Measurements from ENCODE around the gene DYSF. TPM values are rescaled to one million over a fixed set of nuclear protein-coding genes. Genes with fewer than 3 reads are reported as not detected.

Gene DYSF
- total and polyA plus RNA-seq, 8 donors = 17.8 to 71.4 (median 21.6) TPM

DNA sequence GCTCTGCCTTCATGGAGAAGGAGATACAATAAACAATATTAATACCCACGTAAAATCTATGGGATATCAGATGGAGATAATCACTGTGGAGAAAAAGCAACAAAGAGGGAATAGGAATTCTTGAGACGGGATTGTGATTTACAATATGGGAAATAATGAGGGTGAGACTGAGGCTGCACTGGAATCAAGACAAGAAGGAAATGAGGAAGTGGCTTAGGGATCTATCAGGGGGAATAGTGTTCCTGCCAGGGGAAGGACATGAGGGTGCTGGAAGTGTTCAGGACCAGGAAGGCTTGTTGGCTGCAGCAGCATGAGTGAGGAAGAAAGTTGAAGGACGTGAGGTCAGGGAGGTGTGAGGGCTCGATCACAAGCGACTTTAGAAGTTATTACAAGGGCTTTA, 182.4 kb downstream of the DYSF start:
- Histone ChIP-seq H3K27ac (no peak overlapping the region), H3K4me3 (no peak overlapping the region), H3K27me3 (no peaks in the 10 kb centered on the region), H3K4me1 (peaks cover 0 to 21% of the 10 kb centered on the region in 2 donors), H3K9me3 (no peaks in the 10 kb centered on the region), H3K36me3 (no peaks in the 10 kb centered on the region)
- no peak for DNase-seq
- ATAC-seq = no peak
- TF ChIP-seq, protein P1, sequence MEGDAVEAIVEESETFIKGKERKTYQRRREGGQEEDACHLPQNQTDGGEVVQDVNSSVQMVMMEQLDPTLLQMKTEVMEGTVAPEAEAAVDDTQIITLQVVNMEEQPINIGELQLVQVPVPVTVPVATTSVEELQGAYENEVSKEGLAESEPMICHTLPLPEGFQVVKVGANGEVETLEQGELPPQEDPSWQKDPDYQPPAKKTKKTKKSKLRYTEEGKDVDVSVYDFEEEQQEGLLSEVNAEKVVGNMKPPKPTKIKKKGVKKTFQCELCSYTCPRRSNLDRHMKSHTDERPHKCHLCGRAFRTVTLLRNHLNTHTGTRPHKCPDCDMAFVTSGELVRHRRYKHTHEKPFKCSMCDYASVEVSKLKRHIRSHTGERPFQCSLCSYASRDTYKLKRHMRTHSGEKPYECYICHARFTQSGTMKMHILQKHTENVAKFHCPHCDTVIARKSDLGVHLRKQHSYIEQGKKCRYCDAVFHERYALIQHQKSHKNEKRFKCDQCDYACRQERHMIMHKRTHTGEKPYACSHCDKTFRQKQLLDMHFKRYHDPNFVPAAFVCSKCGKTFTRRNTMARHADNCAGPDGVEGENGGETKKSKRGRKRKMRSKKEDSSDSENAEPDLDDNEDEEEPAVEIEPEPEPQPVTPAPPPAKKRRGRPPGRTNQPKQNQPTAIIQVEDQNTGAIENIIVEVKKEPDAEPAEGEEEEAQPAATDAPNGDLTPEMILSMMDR (IDR thresholded peaks at IDR 0.05) = no peak
- intact Hi-C loops (cut with DNase I) = no loop called here

DNA sequence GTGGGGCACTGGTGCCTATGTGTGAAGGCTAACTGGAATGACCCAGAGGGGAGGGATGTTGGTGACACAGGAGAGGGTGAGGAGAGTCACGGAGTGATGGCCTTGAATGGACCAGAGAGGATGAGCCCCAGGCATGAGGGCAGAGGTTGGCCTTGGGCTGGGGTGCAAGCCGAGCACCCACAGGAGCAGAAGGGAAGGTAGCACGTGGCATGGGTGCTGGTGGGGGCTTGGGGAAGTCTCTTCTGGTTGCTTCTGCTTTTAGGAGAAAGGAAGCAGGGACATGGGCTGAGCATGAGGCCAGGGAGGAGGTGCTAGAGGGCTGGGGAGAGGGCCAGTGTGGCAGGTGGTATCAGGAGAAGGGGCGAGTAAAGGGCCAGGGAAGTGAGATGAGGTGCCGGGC, 183.8 kb downstream of the DYSF start:
- no peak for DNase-seq
- H3K4me3 ChIP-seq = no peak overlapping the region
- peaks cover 0 to 12% of the 10 kb centered on the region in 2 donors for H3K4me1 ChIP-seq
- H3K36me3 ChIP-seq = no peaks in the 10 kb centered on the region
- peak; percentile 53 for ATAC-seq
- H3K27ac ChIP-seq = peak overlapping the region in 1 of 2 donors; percentile 23
- no peaks in the 10 kb centered on the region for H3K27me3 ChIP-seq
- H3K9me3 ChIP-seq = no peaks in the 10 kb centered on the region
- TF ChIP-seq, protein P1 (IDR thresholded peaks at IDR 0.05) = no peak
- intact Hi-C loops (cut with DNase I) = no loop called here

DNA sequence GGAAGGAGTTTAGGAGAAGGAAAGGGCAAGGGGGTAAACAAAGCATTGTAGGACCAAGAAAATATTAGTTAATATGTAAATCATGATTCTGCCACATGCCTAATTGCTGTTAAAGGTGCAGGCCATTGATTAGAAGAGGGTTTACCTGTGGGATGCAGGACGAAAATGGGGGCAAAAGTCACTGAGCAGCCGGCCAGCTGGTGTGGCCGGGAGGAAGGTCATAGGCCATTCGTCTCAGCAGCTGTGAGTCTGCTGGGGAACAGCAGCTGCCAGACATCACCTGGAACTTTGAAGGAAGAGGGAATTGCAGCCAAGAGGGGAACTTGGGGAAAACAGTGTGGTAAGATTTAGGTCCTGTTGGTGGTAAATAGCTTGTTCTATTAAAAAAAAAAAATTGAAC, 184.4 kb downstream of the DYSF start:
- Histone ChIP-seq H3K9me3 (no peaks in the 10 kb centered on the region), H3K36me3 (peaks cover 0 to 6% of the 10 kb centered on the region in 2 donors), H3K27ac (peak overlapping the region in 1 of 2 donors; percentile 23), H3K4me3 (no peak overlapping the region), H3K4me1 (peaks cover 0 to 12% of the 10 kb centered on the region in 2 donors), H3K27me3 (no peaks in the 10 kb centered on the region)
- DNase-seq = no peak
- TF ChIP-seq, protein P1 (IDR thresholded peaks at IDR 0.05) = no peak
- no peak for ATAC-seq
- intact Hi-C loops (cut with DNase I) = no loop called here

DNA sequence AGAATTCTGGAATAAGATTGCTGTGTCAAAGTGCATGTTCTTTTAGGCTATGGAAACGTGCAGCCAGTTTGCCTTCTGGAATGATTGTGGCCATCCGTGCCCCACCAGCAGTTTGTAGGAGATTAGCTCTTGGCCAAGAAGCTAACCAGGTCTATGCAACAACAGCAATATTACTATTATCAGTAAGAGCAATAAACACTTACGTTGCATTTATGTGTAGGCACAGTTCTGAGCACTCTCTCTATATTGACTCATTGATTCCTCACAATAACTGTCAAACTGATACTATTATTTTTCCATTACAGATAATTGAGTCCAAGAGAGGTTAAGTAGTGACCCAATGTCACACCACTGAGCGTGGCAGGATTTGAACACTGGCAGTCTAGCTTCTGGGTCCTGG, 186.4 kb downstream of the DYSF start:
- intact Hi-C loops (cut with DNase I) = no loop called here
- Histone ChIP-seq H3K27me3 (no peaks in the 10 kb centered on the region), H3K27ac (no peak overlapping the region), H3K4me1 (peaks cover 0 to 10% of the 10 kb centered on the region in 2 donors), H3K36me3 (peaks cover 0 to 26% of the 10 kb centered on the region in 2 donors), H3K4me3 (no peak overlapping the region), H3K9me3 (no peaks in the 10 kb centered on the region)
- DNase-seq (no peak), ATAC-seq (no peak)
- TF ChIP-seq, protein P1 (IDR thresholded peaks at IDR 0.05) = no peak

DNA sequence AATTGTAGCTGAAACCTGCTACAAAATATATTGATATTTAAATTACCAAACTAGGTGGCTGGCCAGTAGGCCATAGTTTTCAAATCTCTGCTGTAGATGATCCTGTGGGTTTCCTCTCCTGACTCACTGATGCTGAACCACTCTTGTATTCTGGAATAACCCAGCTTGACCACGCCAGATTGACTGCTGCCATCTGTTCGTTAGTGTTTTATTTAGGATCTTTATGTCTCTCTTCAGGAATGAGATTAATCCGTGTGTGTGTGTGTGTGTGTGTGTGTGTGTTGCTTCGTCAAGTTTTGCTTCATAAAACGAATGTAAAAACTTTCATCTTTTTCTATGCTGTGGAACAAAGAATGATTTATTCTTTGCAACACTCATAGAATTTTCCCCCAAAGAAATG, 187.1 kb downstream of the DYSF start:
- DNase-seq (no peak), ATAC-seq (no peak)
- intact Hi-C loops (cut with DNase I) = no loop called here
- no peak overlapping the region for H3K4me3 ChIP-seq
- H3K36me3 ChIP-seq = peaks cover 0 to 33% of the 10 kb centered on the region in 2 donors
- no peak overlapping the region for H3K27ac ChIP-seq
- peaks cover 0 to 5% of the 10 kb centered on the region in 2 donors for H3K4me1 ChIP-seq
- H3K27me3 ChIP-seq = no peaks in the 10 kb centered on the region
- H3K9me3 ChIP-seq = no peaks in the 10 kb centered on the region
- TF ChIP-seq, protein P1 (IDR thresholded peaks at IDR 0.05) = no peak

Measured in left lung (tissue), 10 donors.